Measurements from ENCODE around the gene PPM1B. TPM values are rescaled to one million over a fixed set of nuclear protein-coding genes. Genes with fewer than 3 reads are reported as not detected.
A peak's percentile ranks its signal among the peaks of the same experiment; 100 is the strongest.

PPM1B gene
- total and polyA plus RNA-seq, 10 of the 15 experiments (the other 5 are each of a cell fraction or from before 2014, with no cell fraction given), result 12.5 to 53.4 (median 33.7) TPM

DNA sequence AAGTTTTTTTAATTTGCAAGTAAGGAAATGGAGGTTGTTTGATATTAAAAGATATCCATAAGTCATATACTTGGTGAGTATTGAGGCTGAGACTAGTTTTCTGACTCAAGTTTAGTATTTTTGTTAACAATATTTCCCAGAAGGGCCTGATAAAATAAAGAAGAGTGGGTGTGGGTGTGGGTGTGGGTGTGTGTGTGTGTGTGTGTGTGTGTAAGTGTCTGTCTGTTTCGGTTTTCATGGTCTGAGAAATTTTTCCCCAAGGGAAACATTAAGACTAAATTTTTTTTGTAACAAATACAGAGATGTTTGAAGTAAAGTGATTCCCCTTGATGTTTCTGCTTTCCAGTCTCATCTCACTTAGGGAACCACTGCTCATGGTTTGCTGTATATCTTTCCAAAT, 36.5 kb downstream of the PPM1B start (continued):
- TF ChIP-seq, protein P1, sequence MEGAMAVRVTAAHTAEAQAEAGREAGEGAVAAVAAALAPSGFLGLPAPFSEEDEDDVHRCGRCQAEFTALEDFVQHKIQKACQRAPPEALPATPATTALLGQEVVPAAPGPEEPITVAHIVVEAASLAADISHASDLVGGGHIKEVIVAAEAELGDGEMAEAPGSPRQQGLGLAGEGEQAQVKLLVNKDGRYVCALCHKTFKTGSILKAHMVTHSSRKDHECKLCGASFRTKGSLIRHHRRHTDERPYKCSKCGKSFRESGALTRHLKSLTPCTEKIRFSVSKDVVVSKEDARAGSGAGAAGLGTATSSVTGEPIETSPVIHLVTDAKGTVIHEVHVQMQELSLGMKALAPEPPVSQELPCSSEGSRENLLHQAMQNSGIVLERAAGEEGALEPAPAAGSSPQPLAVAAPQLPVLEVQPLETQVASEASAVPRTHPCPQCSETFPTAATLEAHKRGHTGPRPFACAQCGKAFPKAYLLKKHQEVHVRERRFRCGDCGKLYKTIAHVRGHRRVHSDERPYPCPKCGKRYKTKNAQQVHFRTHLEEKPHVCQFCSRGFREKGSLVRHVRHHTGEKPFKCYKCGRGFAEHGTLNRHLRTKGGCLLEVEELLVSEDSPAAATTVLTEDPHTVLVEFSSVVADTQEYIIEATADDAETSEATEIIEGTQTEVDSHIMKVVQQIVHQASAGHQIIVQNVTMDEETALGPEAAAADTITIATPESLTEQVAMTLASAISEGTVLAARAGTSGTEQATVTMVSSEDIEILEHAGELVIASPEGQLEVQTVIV (IDR thresholded peaks at IDR 0.05; ENCODE audit: borderline replicate concordance, partially characterized antibody), result no peak
- TF ChIP-seq BCL11A (IDR thresholded peaks at IDR 0.05; ENCODE audit: low read depth, low read length), result no peak
- TF ChIP-seq, protein P2, sequence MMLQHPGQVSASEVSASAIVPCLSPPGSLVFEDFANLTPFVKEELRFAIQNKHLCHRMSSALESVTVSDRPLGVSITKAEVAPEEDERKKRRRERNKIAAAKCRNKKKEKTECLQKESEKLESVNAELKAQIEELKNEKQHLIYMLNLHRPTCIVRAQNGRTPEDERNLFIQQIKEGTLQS (IDR thresholded peaks at IDR 0.05; ENCODE audit: borderline replicate concordance, extremely low read depth, low read depth, low read length), result no peak
- TF ChIP-seq NFYA (IDR thresholded peaks at IDR 0.05; ENCODE audit: borderline replicate concordance, low read depth, low read length), result no peak
- no peak for TF ChIP-seq KAT2A (conservative IDR thresholded peaks at IDR 0.05; ENCODE audit: control insufficient read depth, low read depth, low read length)
- no peak for TF ChIP-seq DPF2 (IDR thresholded peaks at IDR 0.05)
- no peak for TF ChIP-seq NFIC (IDR thresholded peaks at IDR 0.05; ENCODE audit: low read depth, low read length)
- peak; percentile 93 for TF ChIP-seq MEF2B (IDR thresholded peaks at IDR 0.05; ENCODE audit: partially characterized antibody, poor library complexity, severe bottlenecking)
- TF ChIP-seq JUND (IDR thresholded peaks at IDR 0.05; ENCODE audit: low read depth, low read length), result no peak
- TF ChIP-seq, protein P3, sequence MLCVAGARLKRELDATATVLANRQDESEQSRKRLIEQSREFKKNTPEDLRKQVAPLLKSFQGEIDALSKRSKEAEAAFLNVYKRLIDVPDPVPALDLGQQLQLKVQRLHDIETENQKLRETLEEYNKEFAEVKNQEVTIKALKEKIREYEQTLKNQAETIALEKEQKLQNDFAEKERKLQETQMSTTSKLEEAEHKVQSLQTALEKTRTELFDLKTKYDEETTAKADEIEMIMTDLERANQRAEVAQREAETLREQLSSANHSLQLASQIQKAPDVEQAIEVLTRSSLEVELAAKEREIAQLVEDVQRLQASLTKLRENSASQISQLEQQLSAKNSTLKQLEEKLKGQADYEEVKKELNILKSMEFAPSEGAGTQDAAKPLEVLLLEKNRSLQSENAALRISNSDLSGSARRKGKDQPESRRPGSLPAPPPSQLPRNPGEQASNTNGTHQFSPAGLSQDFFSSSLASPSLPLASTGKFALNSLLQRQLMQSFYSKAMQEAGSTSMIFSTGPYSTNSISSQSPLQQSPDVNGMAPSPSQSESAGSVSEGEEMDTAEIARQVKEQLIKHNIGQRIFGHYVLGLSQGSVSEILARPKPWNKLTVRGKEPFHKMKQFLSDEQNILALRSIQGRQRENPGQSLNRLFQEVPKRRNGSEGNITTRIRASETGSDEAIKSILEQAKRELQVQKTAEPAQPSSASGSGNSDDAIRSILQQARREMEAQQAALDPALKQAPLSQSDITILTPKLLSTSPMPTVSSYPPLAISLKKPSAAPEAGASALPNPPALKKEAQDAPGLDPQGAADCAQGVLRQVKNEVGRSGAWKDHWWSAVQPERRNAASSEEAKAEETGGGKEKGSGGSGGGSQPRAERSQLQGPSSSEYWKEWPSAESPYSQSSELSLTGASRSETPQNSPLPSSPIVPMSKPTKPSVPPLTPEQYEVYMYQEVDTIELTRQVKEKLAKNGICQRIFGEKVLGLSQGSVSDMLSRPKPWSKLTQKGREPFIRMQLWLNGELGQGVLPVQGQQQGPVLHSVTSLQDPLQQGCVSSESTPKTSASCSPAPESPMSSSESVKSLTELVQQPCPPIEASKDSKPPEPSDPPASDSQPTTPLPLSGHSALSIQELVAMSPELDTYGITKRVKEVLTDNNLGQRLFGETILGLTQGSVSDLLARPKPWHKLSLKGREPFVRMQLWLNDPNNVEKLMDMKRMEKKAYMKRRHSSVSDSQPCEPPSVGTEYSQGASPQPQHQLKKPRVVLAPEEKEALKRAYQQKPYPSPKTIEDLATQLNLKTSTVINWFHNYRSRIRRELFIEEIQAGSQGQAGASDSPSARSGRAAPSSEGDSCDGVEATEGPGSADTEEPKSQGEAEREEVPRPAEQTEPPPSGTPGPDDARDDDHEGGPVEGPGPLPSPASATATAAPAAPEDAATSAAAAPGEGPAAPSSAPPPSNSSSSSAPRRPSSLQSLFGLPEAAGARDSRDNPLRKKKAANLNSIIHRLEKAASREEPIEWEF (IDR thresholded peaks at IDR 0.05; ENCODE audit: insufficient replicate concordance, low read depth, low read length), result no peak
- no peak for TF ChIP-seq EP300 (IDR thresholded peaks at IDR 0.05; ENCODE audit: borderline replicate concordance in 1 of 2, control insufficient read depth in 1 of 2, low read depth in 2 of 2, low read length in 2 of 2)

Measured in GM12878 (cell line).